OCI-LY7 (cell line): ENCODE measurements around the gene LCOR.

Experiments used
- CTCF ChIP-seq: fragments of 200-600 bp; sonication (generic); conservative IDR thresholded peaks from 2 replicates; pipeline ENCODE4 v1.5.1; 2014; ENCODE audit warnings: mild to moderate bottlenecking, antibody characterized with exemption, low read length, moderate library complexity, mixed read lengths
- EZH2phosphoT487 ChIP-seq: fragments of 200-600 bp; sonication (generic); IDR thresholded peaks from 2 replicates; pipeline ENCODE4 v1.6.1; 2018; ENCODE audit warnings: low read depth, borderline replicate concordance, mild to moderate bottlenecking, mixed run types, antibody characterized with exemption, low read length, moderate library complexity, mixed read lengths

- TF ChIP-seq CTCF = no peak
- TF ChIP-seq EZH2phosphoT487 = no peak
Observed at GRCh38 chr10:97040248-97040584, 208.1 kb downstream of the LCOR start.
